NCI-H146 treated with DMSO at 0.1 percent for 48 hours (cell line): ENCODE measurements around the gene LIMA1.
"Not testable (repeated sequence)": the region's sequence is repeated elsewhere in the genome, so short reads cannot be mapped to it uniquely, and the experiment has no call there.

Experiments used
- DNase-seq: peaks from one replicate; lab custom pipeline; 2025; ENCODE audit not compliant: unreplicated experiment; lab: John Stamatoyannopoulos, UW

The LIMA1 gene

GRCh38 chr12:50290692-50291091 is 7.4 kb upstream of the LIMA1 start:
- not testable (repeated sequence) for DNase-seq

- no peak for DNase-seq
These were observed 4.0 kb upstream of the LIMA1 start for GRCh38 chr12:50287271-50287670.

GRCh38 chr12:50285253-50285652 is 1.9 kb upstream of the LIMA1 start:
- DNase-seq, result no peak

- no peak for DNase-seq
These were observed 545 bp downstream of the LIMA1 start for GRCh38 chr12:50282721-50283228.

- DNase-seq, result no peak
These were observed 3.8 kb downstream of the LIMA1 start for GRCh38 chr12:50279501-50279900.

GRCh38 chr12:50276912-50277671 is 6.2 kb downstream of the LIMA1 start:
- DNase-seq, result no peak

GRCh38 chr12:50276068-50276467 is 7.3 kb downstream of the LIMA1 start:
- DNase-seq, result no peak

GRCh38 chr12:50275556-50275955 is 7.8 kb downstream of the LIMA1 start:
- no peak for DNase-seq

- not testable (repeated sequence) for DNase-seq
These were observed 8.2 kb downstream of the LIMA1 start for GRCh38 chr12:50275127-50275526.

- no peak for DNase-seq
These were observed 11.5 kb downstream of the LIMA1 start for GRCh38 chr12:50271724-50272247.

- no peak for DNase-seq
These were observed 14.8 kb downstream of the LIMA1 start for GRCh38 chr12:50268482-50268881.

- DNase-seq, result no peak
These were observed 17.4 kb downstream of the LIMA1 start for GRCh38 chr12:50265770-50266524.

- DNase-seq, result no peak
These were observed 19.5 kb downstream of the LIMA1 start for GRCh38 chr12:50263832-50264231.

GRCh38 chr12:50261654-50262053 is 21.7 kb downstream of the LIMA1 start:
- no peak for DNase-seq

GRCh38 chr12:50258167-50258551 is 25.2 kb downstream of the LIMA1 start:
- DNase-seq, result no peak

GRCh38 chr12:50257236-50258166 is 25.8 kb downstream of the LIMA1 start:
- no peak for DNase-seq

GRCh38 chr12:50256761-50257160 is 26.6 kb downstream of the LIMA1 start:
- no peak for DNase-seq

GRCh38 chr12:50252977-50253602 is 30.2 kb downstream of the LIMA1 start:
- DNase-seq, result no peak

GRCh38 chr12:50251619-50252252 is 31.6 kb downstream of the LIMA1 start:
- DNase-seq, result no peak
